ENCODE results near the gene TRIB2. TPM values are rescaled to one million over a fixed set of nuclear protein-coding genes. Genes with fewer than 3 reads are reported as not detected.

Gene TRIB2
- total and polyA plus RNA-seq, 9 of the 15 experiments (the other 6 are each of a cell fraction or from before 2014, with no cell fraction given) = 9.0 to 39.0 (median 26.3) TPM

DNA sequence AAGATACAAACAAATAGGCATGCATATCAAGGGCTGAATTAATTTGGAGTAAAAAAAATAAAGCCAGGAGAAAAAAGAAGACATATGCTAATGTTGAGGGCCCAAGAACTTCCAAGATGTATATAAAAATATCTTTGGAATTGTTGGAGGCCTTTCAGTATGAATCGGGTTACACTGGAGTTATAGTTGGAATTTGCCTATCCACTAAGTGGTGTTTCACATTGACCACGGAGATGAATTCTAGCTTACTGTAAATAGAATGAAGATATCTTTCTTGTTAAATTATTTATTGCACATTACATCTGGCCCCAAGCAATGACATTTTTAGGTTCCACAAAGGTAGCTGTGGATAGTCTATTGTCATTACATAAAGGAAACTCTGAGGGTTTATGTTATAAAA lies 38.5 kb upstream of the TRIB2 start:
- POLR2A ChIA-PET = no interaction called here
- in situ Hi-C loops (cut with MboI) = no loop called here
- ATAC-seq = no peak

More for the DNA sequence above, 38.5 kb upstream of the TRIB2 start:
- no peak overlapping the region for H3K9ac ChIP-seq (ENCODE audit: insufficient read depth in 1 of 2, low read depth in 2 of 2, low read length in 2 of 2)
- 45% methylated on average over 2 of the region's 2 CpGs for WGBS (ENCODE audit: insufficient coverage, low coverage, missing lambda C conversion rate)
- no peaks in the 10 kb centered on the region for H3K27me3 ChIP-seq (ENCODE audit: control insufficient read depth in 2 of 2, insufficient read depth in 2 of 2, low read length in 2 of 2)
- peaks cover 10 to 18% of the 10 kb centered on the region in 2 experiments for H3K4me1 ChIP-seq (replicated peaks in 1 of 2; ENCODE audit: control insufficient read depth in 2 of 2, insufficient read depth in 2 of 2, low read length in 2 of 2)
- no TSS peak for BruUV-seq (replicated peaks)
- FAIRE-seq = no peak
- no peaks in the 10 kb centered on the region for H3K79me2 ChIP-seq (ENCODE audit: control insufficient read depth, insufficient read depth, low read length)
- no peak overlapping the region for H3K27ac ChIP-seq (ENCODE audit: extremely low read depth, low read depth, low read length)
- H3K9me3 ChIP-seq (replicated peaks; ENCODE audit: control insufficient read depth, insufficient read depth, low read depth, low read length) = peaks cover 3% of the 10 kb centered on the region; the same call in 1 of the 2 replicates
- CTCF ChIA-PET (ENCODE audit: low intra/inter-chr PET ratio) = no interaction called here
- no peaks in the 10 kb centered on the region for H3K9me1 ChIP-seq (ENCODE audit: control insufficient read depth, insufficient read depth, low read length)
- no peak for DNase-seq (ENCODE audit: extremely low read depth in 1 of 4, low spot score in 3 of 4)
- no peaks in the 10 kb centered on the region for H4K20me1 ChIP-seq (replicated peaks; ENCODE audit: control insufficient read depth, insufficient read depth, low read length)
- no peak overlapping the region for H3K4me2 ChIP-seq (ENCODE audit: insufficient read depth, low read length)
- H3K4me3 ChIP-seq = no peak overlapping the region
- no peak overlapping the region for H2AFZ ChIP-seq (ENCODE audit: low read depth, low read length)
- TF ChIP-seq, protein P1, sequence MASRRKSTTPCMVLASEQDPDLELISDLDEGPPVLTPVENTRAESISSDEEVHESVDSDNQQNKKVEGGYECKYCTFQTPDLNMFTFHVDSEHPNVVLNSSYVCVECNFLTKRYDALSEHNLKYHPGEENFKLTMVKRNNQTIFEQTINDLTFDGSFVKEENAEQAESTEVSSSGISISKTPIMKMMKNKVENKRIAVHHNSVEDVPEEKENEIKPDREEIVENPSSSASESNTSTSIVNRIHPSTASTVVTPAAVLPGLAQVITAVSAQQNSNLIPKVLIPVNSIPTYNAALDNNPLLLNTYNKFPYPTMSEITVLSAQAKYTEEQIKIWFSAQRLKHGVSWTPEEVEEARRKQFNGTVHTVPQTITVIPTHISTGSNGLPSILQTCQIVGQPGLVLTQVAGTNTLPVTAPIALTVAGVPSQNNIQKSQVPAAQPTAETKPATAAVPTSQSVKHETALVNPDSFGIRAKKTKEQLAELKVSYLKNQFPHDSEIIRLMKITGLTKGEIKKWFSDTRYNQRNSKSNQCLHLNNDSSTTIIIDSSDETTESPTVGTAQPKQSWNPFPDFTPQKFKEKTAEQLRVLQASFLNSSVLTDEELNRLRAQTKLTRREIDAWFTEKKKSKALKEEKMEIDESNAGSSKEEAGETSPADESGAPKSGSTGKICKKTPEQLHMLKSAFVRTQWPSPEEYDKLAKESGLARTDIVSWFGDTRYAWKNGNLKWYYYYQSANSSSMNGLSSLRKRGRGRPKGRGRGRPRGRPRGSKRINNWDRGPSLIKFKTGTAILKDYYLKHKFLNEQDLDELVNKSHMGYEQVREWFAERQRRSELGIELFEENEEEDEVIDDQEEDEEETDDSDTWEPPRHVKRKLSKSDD (conservative IDR thresholded peaks at IDR 0.05; ENCODE audit: low read length) = no peak
- TF ChIP-seq ZNF347 (CRISPR knock-in tag; IDR thresholded peaks at IDR 0.05; ENCODE audit: low read depth) = no peak
- TF ChIP-seq, protein P2, sequence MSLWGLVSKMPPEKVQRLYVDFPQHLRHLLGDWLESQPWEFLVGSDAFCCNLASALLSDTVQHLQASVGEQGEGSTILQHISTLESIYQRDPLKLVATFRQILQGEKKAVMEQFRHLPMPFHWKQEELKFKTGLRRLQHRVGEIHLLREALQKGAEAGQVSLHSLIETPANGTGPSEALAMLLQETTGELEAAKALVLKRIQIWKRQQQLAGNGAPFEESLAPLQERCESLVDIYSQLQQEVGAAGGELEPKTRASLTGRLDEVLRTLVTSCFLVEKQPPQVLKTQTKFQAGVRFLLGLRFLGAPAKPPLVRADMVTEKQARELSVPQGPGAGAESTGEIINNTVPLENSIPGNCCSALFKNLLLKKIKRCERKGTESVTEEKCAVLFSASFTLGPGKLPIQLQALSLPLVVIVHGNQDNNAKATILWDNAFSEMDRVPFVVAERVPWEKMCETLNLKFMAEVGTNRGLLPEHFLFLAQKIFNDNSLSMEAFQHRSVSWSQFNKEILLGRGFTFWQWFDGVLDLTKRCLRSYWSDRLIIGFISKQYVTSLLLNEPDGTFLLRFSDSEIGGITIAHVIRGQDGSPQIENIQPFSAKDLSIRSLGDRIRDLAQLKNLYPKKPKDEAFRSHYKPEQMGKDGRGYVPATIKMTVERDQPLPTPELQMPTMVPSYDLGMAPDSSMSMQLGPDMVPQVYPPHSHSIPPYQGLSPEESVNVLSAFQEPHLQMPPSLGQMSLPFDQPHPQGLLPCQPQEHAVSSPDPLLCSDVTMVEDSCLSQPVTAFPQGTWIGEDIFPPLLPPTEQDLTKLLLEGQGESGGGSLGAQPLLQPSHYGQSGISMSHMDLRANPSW (CRISPR knock-in tag; IDR thresholded peaks at IDR 0.05) = no peak
- TF ChIP-seq, protein P3, sequence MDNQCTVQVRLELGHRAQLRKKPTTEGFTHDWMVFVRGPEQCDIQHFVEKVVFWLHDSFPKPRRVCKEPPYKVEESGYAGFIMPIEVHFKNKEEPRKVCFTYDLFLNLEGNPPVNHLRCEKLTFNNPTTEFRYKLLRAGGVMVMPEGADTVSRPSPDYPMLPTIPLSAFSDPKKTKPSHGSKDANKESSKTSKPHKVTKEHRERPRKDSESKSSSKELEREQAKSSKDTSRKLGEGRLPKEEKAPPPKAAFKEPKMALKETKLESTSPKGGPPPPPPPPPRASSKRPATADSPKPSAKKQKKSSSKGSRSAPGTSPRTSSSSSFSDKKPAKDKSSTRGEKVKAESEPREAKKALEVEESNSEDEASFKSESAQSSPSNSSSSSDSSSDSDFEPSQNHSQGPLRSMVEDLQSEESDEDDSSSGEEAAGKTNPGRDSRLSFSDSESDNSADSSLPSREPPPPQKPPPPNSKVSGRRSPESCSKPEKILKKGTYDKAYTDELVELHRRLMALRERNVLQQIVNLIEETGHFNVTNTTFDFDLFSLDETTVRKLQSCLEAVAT (IDR thresholded peaks at IDR 0.05) = no peak
- TF ChIP-seq SREBF1 (IDR thresholded peaks at IDR 0.05; ENCODE audit: borderline replicate concordance, low read depth, low read length) = no peak
- no peak for TF ChIP-seq MAX (CRISPR knock-in tag; IDR thresholded peaks at IDR 0.05)
- TF ChIP-seq PPARD (CRISPR knock-in tag; IDR thresholded peaks at IDR 0.05) = no peak
- TF ChIP-seq, protein P4, sequence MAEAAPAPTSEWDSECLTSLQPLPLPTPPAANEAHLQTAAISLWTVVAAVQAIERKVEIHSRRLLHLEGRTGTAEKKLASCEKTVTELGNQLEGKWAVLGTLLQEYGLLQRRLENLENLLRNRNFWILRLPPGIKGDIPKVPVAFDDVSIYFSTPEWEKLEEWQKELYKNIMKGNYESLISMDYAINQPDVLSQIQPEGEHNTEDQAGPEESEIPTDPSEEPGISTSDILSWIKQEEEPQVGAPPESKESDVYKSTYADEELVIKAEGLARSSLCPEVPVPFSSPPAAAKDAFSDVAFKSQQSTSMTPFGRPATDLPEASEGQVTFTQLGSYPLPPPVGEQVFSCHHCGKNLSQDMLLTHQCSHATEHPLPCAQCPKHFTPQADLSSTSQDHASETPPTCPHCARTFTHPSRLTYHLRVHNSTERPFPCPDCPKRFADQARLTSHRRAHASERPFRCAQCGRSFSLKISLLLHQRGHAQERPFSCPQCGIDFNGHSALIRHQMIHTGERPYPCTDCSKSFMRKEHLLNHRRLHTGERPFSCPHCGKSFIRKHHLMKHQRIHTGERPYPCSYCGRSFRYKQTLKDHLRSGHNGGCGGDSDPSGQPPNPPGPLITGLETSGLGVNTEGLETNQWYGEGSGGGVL (CRISPR knock-in tag; IDR thresholded peaks at IDR 0.05) = no peak
- intact Hi-C loops (cut with micrococcal nuclease) = loop anchor here (5.0 kb wide), 1 partner anchor 39 kb away; the partner anchor contains the start of gene TRIB2
- H3K36me3 ChIP-seq (ENCODE audit: control insufficient read depth, insufficient read depth, low read length) = no peaks in the 10 kb centered on the region
